Left lung (tissue), 10 donors: ENCODE measurements around the gene CCR3. TPM values are rescaled to one million over a fixed set of nuclear protein-coding genes. Genes with fewer than 3 reads are reported as not detected.

ENCODE experiments used
- ATAC-seq: fragments of 200-7000 bp; cut with Tn5 transposase; one replicate; pipeline ENCODE4 v1.9.1; 2020; ENCODE audit warnings: moderate library complexity
- DNase-seq, 4 donors: peaks; one replicate each; pipeline ENCODE4 v3.0.0-alpha.2; 2013 to 2020
- H3K27ac ChIP-seq, 2 donors: fragments of 200-600 bp; sonication (generic) in 1 of 2; one replicate each; pipeline versions ENCODE4 v1.5.0 to v1.8.0; 2020 to 2021
- H3K27me3 ChIP-seq, 2 donors: fragments of 200-600 bp; sonication (generic) in 1 of 2; one replicate each; pipeline versions ENCODE4 v1.5.0 to v1.8.0; 2020 to 2021
- H3K36me3 ChIP-seq, 2 donors: fragments of 200-600 bp; sonication (generic) in 1 of 2; one replicate each; pipeline versions ENCODE4 v1.5.0 to v1.8.0; 2020 to 2021
- H3K4me1 ChIP-seq, 2 donors: fragments of 200-600 bp; one replicate each; pipeline ENCODE4 v1.8.0; 2021
- H3K4me3 ChIP-seq, 2 donors: fragments of 200-600 bp; sonication (generic) in 1 of 2; one replicate each; pipeline versions ENCODE4 v1.5.0 to v1.8.0; 2020 to 2021; ENCODE audit warnings: mild to moderate bottlenecking in 1 of 2
- H3K9me3 ChIP-seq, 2 donors: fragments of 200-600 bp; sonication (generic) in 1 of 2; one replicate each; pipeline versions ENCODE4 v1.5.0 to v1.8.0; 2020 to 2021
- CTCF ChIP-seq, 2 donors: fragments of 200-600 bp; sonication (generic) in 1 of 2; IDR thresholded peaks; one replicate each; pipeline versions ENCODE4 v1.5.0 to v1.8.0; 2021; ENCODE audit warnings: antibody characterized with exemption in 2 of 2
- intact Hi-C, 2 donors: fragments of 100-400 bp; cut with DNase I; formaldehyde crosslinking; loops; one replicate each; pipeline versions ENCODE4 v1.11.2 to v1.14.2; 2022
- polyA plus RNA-seq, 6 donors: library from polyadenylated mRNA; unstranded; fragments of 120-200 nt; gene quantifications; one replicate each; pipeline ENCODE4 v1.2.1, GENCODE V29; 2013; ENCODE audit not compliant: insufficient read length in 6 of 6
- total RNA-seq, 2 donors: library from RNA; stranded (reverse); fragmentation: NEBNext Ultra II Directional; extraction: Animal tissue kit (Norgen Biotek cat#: 25700); gene quantifications; one replicate each; pipeline ENCODE4 v1.2.1, GENCODE V29; 2021
- donor health status: DM: no; HTN: yes; CAD: no.
- donor health status: DM: no; HTN: no; CAD: no.

CCR3 gene
- total and polyA plus RNA-seq, 8 donors, result 0.10 to 0.22 (median 0.20) TPM; not detected in 3

DNA sequence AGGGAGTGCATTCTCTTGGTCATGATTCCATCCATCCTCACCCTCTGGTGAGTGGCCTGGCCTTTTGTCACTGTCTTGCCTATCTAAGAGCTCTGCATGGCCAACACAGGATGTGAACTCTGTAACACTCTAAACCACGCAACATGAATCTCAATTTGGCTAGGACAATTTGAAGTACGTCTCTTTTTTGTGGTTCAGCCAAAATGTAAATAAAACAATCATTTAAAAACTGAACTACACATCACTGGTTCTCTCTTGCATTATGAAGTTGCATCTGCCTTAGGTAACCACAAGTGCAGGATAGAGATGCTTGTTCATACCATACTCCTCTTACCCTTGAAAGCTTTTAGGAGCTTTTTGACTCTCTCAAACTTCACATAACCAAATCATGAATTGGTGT, 27.3 kb downstream of the CCR3 start:
- H3K4me1 ChIP-seq, result no peaks in the 10 kb centered on the region
- TF ChIP-seq CTCF (IDR thresholded peaks at IDR 0.05), result no peak

DNA sequence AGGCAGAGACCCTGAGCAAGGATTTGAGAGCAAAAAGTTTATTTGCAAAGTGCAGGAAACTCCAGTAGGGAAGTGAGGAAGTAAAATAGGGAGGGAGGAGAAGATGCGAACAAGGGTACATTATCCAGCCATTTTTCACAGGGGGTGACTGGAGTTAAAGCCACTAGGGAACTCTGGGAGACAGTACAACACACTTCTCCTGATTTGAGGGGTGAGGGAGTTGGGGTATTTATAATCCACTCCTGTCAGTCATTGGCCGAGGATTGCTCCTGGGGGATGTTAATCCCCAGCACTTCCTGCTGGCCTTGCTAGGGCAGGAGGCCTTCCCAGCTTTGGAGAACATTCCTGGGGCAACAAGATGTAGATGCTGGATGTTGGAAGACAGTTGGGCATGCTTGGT, 28.2 kb downstream of the CCR3 start:
- no peaks in the 10 kb centered on the region for H3K4me1 ChIP-seq
- no peak for ATAC-seq
- no peak overlapping the region for H3K4me3 ChIP-seq
- no peaks in the 10 kb centered on the region for H3K27me3 ChIP-seq
- no peaks in the 10 kb centered on the region for H3K36me3 ChIP-seq
- TF ChIP-seq CTCF (IDR thresholded peaks at IDR 0.05), result no peak
- intact Hi-C loops, result loop anchor here in 1 of 2 donors (10.0 kb wide), 1 partner anchor 154 kb away; no protein-coding TSS in a partner anchor
- H3K27ac ChIP-seq, result no peak overlapping the region
- DNase-seq, result no peak
- no peaks in the 10 kb centered on the region for H3K9me3 ChIP-seq

More for the DNA sequence above, 27.3 kb downstream of the CCR3 start:
- intact Hi-C loops, result no loop called here
- no peak for DNase-seq
- H3K4me3 ChIP-seq, result no peak overlapping the region
- no peaks in the 10 kb centered on the region for H3K36me3 ChIP-seq
- no peak overlapping the region for H3K27ac ChIP-seq
- H3K27me3 ChIP-seq, result no peaks in the 10 kb centered on the region
- ATAC-seq, result no peak
- no peaks in the 10 kb centered on the region for H3K9me3 ChIP-seq

DNA sequence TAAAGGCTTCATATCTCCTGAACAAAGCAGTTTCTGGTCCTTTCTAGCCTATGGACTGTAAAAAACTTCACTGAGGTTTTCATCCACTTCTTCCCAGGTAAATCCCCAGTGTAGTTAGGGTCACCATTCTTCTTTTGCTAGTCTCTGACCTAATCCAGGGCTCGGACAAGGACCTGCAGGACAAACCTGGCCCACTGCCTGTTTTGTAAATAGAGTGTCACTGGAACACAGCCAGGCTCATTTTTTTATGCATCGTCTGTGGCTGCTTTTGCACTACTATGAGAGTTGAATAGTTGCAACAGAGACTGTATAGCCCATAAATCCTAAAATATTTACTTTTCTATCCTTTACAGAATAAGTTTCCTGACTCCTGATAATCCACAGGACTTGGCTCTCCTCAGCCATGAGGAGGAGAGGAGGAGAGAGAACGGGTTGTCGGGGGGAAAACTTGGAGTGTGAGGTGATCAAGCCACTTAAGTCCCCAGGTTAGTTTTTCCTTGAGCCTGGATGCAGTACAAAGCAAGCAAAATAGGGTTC, 29.0 kb downstream of the CCR3 start:
- H3K4me3 ChIP-seq, result no peak overlapping the region
- no peaks in the 10 kb centered on the region for H3K36me3 ChIP-seq
- ATAC-seq (no peak), DNase-seq (peak in 1 of 4 donors; percentile 11)
- no peak overlapping the region for H3K27ac ChIP-seq
- no peak for TF ChIP-seq CTCF (IDR thresholded peaks at IDR 0.05)
- H3K4me1 ChIP-seq, result peaks cover 0 to 1% of the 10 kb centered on the region in 2 donors
- no peaks in the 10 kb centered on the region for H3K27me3 ChIP-seq
- intact Hi-C loops, result loop anchor here in 1 of 2 donors (10.0 kb wide), 1 partner anchor 154 kb away; no protein-coding TSS in a partner anchor
- H3K9me3 ChIP-seq, result no peaks in the 10 kb centered on the region

DNA sequence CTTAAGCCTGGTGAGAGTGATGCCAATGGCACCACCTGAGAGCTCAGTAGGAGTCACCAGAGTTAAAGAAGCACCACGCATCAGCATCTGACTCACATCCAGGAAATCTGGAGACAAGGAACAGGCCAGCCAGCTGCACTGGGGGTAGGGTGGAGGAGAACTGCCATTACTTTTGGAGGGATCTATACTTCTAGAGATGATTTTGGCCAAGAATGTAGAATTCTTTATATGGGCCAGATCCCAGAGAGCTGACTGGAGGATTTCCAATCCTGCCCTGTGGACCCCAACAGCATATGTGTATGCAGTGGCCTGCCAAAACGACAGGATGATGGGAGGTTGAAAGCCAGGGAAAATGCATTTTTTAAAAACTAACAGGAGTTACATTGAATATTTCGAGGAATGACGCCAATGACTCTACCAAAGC, 29.8 kb downstream of the CCR3 start:
- no peak overlapping the region for H3K4me3 ChIP-seq
- no peaks in the 10 kb centered on the region for H3K36me3 ChIP-seq
- no peak for ATAC-seq
- peaks cover 0 to 9% of the 10 kb centered on the region in 2 donors for H3K4me1 ChIP-seq
- peak in 2 of 4 donors; percentile 66 to 67 for DNase-seq
- no peaks in the 10 kb centered on the region for H3K9me3 ChIP-seq
- H3K27me3 ChIP-seq, result no peaks in the 10 kb centered on the region
- no peak for TF ChIP-seq CTCF (IDR thresholded peaks at IDR 0.05)
- no peak overlapping the region for H3K27ac ChIP-seq
- intact Hi-C loops, result loop anchor here in 1 of 2 donors (10.0 kb wide), 1 partner anchor 153 kb away; no protein-coding TSS in a partner anchor

- H3K27ac ChIP-seq, result no peak overlapping the region
- peak in 2 of 4 donors; percentile 78 to 90 for DNase-seq
- intact Hi-C loops, result loop anchor here in 1 of 2 donors (10.0 kb wide), 1 partner anchor 148 kb away; no protein-coding TSS in a partner anchor
- H3K9me3 ChIP-seq, result peaks cover 0 to 9% of the 10 kb centered on the region in 2 donors
- TF ChIP-seq CTCF (IDR thresholded peaks at IDR 0.05), result peak; percentile 42 to 87
- ATAC-seq, result peak; percentile 96
- H3K27me3 ChIP-seq, result no peaks in the 10 kb centered on the region
- H3K36me3 ChIP-seq, result no peaks in the 10 kb centered on the region
- peaks cover 0 to 17% of the 10 kb centered on the region in 2 donors for H3K4me1 ChIP-seq
- H3K4me3 ChIP-seq, result no peak overlapping the region
Measured at GRCh38 chr3:46276497-46277099, 34.3 kb downstream of the CCR3 start.
